ENCODE measurements around the gene OSBPL9.

DNA sequence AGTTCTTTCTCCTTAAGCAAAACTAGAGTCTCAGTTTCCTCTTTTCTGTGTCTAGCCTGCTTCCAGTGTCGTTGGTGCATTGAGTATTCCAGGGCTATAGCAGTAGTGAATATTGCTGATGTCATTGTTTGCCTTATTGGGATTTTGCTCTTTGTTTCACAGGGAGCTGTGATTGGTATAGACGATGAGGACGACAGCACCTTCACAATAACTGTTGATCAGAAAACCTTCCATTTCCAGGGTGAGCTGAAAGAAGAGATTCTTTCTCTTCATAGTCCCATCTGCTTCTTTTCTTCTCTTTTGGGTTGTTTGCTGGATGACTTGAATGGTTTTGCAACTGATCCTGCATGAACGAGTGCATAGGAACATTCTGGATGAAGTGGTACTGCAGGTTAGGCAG, 52.4 kb downstream of the OSBPL9 start:
- TF ChIP-seq MXI1 (IDR thresholded peaks at IDR 0.05; ENCODE audit: low read depth, low read length): no peak
- TF ChIP-seq, protein P1, sequence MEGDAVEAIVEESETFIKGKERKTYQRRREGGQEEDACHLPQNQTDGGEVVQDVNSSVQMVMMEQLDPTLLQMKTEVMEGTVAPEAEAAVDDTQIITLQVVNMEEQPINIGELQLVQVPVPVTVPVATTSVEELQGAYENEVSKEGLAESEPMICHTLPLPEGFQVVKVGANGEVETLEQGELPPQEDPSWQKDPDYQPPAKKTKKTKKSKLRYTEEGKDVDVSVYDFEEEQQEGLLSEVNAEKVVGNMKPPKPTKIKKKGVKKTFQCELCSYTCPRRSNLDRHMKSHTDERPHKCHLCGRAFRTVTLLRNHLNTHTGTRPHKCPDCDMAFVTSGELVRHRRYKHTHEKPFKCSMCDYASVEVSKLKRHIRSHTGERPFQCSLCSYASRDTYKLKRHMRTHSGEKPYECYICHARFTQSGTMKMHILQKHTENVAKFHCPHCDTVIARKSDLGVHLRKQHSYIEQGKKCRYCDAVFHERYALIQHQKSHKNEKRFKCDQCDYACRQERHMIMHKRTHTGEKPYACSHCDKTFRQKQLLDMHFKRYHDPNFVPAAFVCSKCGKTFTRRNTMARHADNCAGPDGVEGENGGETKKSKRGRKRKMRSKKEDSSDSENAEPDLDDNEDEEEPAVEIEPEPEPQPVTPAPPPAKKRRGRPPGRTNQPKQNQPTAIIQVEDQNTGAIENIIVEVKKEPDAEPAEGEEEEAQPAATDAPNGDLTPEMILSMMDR (IDR thresholded peaks at IDR 0.05 in 2 of 3, conservative IDR thresholded peaks at IDR 0.05 in 1 of 3; ENCODE audit: control insufficient read depth in 2 of 3, extremely low read depth in 1 of 3, insufficient read depth in 1 of 3, low read depth in 3 of 3, low read length in 3 of 3): no peak
- TF ChIP-seq, protein P2, sequence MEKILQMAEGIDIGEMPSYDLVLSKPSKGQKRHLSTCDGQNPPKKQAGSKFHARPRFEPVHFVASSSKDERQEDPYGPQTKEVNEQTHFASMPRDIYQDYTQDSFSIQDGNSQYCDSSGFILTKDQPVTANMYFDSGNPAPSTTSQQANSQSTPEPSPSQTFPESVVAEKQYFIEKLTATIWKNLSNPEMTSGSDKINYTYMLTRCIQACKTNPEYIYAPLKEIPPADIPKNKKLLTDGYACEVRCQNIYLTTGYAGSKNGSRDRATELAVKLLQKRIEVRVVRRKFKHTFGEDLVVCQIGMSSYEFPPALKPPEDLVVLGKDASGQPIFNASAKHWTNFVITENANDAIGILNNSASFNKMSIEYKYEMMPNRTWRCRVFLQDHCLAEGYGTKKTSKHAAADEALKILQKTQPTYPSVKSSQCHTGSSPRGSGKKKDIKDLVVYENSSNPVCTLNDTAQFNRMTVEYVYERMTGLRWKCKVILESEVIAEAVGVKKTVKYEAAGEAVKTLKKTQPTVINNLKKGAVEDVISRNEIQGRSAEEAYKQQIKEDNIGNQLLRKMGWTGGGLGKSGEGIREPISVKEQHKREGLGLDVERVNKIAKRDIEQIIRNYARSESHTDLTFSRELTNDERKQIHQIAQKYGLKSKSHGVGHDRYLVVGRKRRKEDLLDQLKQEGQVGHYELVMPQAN (conservative IDR thresholded peaks at IDR 0.05): no peak
- no peak for TF ChIP-seq RCOR1 (conservative IDR thresholded peaks at IDR 0.05; ENCODE audit: low read depth, low read length)
- TF ChIP-seq, protein P3, sequence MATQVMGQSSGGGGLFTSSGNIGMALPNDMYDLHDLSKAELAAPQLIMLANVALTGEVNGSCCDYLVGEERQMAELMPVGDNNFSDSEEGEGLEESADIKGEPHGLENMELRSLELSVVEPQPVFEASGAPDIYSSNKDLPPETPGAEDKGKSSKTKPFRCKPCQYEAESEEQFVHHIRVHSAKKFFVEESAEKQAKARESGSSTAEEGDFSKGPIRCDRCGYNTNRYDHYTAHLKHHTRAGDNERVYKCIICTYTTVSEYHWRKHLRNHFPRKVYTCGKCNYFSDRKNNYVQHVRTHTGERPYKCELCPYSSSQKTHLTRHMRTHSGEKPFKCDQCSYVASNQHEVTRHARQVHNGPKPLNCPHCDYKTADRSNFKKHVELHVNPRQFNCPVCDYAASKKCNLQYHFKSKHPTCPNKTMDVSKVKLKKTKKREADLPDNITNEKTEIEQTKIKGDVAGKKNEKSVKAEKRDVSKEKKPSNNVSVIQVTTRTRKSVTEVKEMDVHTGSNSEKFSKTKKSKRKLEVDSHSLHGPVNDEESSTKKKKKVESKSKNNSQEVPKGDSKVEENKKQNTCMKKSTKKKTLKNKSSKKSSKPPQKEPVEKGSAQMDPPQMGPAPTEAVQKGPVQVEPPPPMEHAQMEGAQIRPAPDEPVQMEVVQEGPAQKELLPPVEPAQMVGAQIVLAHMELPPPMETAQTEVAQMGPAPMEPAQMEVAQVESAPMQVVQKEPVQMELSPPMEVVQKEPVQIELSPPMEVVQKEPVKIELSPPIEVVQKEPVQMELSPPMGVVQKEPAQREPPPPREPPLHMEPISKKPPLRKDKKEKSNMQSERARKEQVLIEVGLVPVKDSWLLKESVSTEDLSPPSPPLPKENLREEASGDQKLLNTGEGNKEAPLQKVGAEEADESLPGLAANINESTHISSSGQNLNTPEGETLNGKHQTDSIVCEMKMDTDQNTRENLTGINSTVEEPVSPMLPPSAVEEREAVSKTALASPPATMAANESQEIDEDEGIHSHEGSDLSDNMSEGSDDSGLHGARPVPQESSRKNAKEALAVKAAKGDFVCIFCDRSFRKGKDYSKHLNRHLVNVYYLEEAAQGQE (IDR thresholded peaks at IDR 0.05; ENCODE audit: low read depth, low read length): no peak
- TF ChIP-seq EGR1 (IDR thresholded peaks at IDR 0.05; ENCODE audit: borderline replicate concordance in 1 of 2, low read depth in 2 of 2, low read length in 2 of 2): no peak
- no peak for TF ChIP-seq ZNF207 (IDR thresholded peaks at IDR 0.05; ENCODE audit: borderline replicate concordance)
- TF ChIP-seq CBX5 (IDR thresholded peaks at IDR 0.05; ENCODE audit: low read depth): no peak
- TF ChIP-seq HCFC1 (IDR thresholded peaks at IDR 0.05; ENCODE audit: low read length): no peak
